Measurements from ENCODE around the gene KIR2DL4.

- TF ChIP-seq, protein P1, sequence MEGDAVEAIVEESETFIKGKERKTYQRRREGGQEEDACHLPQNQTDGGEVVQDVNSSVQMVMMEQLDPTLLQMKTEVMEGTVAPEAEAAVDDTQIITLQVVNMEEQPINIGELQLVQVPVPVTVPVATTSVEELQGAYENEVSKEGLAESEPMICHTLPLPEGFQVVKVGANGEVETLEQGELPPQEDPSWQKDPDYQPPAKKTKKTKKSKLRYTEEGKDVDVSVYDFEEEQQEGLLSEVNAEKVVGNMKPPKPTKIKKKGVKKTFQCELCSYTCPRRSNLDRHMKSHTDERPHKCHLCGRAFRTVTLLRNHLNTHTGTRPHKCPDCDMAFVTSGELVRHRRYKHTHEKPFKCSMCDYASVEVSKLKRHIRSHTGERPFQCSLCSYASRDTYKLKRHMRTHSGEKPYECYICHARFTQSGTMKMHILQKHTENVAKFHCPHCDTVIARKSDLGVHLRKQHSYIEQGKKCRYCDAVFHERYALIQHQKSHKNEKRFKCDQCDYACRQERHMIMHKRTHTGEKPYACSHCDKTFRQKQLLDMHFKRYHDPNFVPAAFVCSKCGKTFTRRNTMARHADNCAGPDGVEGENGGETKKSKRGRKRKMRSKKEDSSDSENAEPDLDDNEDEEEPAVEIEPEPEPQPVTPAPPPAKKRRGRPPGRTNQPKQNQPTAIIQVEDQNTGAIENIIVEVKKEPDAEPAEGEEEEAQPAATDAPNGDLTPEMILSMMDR (IDR thresholded peaks at IDR 0.05; ENCODE audit: low read depth, low read length, missing input control) = no peak
- TF ChIP-seq SP1 (IDR thresholded peaks at IDR 0.05) (no peak), HNF4A (conservative IDR thresholded peaks at IDR 0.05) (no peak), RAD21 (IDR thresholded peaks at IDR 0.05) (no peak), YY1 (IDR thresholded peaks at IDR 0.05) (no peak), JUND (IDR thresholded peaks at IDR 0.05) (no peak), HNF4G (IDR thresholded peaks at IDR 0.05) (no peak), TAF1 (conservative IDR thresholded peaks at IDR 0.05) (no peak), FOXA2 (IDR thresholded peaks at IDR 0.05) (no peak), EGR1 (IDR thresholded peaks at IDR 0.05; ENCODE audit: low read depth in 2 of 2) (no peak), GABPA (IDR thresholded peaks at IDR 0.05 in 1 of 2, conservative IDR thresholded peaks at IDR 0.05 in 1 of 2) (no peak), ATF3 (IDR thresholded peaks at IDR 0.05) (no peak)
- TF ChIP-seq, protein P2, sequence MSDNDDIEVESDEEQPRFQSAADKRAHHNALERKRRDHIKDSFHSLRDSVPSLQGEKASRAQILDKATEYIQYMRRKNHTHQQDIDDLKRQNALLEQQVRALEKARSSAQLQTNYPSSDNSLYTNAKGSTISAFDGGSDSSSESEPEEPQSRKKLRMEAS (IDR thresholded peaks at IDR 0.05) = no peak
Measured at GRCh38 chr19:54851353-54851752, 47.9 kb downstream of the KIR2DL4 start.
